Muscle layer of duodenum (tissue), 2 donors: ENCODE measurements around the gene GARIN3.

Experiments
- H3K27ac ChIP-seq: one replicate; pipeline ENCODE4 v1.7.0; 2013; ENCODE audit warnings: mild to moderate bottlenecking, low read length
- H3K27me3 ChIP-seq: one replicate; pipeline ENCODE4 v1.7.0; 2013; ENCODE audit warnings: low read depth, mild to moderate bottlenecking, control low read depth, low read length
- H3K36me3 ChIP-seq, 2 donors: one replicate each; pipeline ENCODE4 v1.7.0; 2013; ENCODE audit warnings: low read length in 2 of 2, control low read depth in 1 of 2, mild to moderate bottlenecking in 1 of 2; ENCODE audit not compliant: insufficient read depth in 2 of 2, control insufficient read depth in 1 of 2
- H3K4me1 ChIP-seq, 2 donors: one replicate each; pipeline ENCODE4 v1.7.0; 2013; ENCODE audit warnings: low read length in 2 of 2, mild to moderate bottlenecking in 2 of 2, control low read depth in 1 of 2, moderate library complexity in 1 of 2; ENCODE audit not compliant: insufficient read depth in 2 of 2, control insufficient read depth in 1 of 2
- H3K4me3 ChIP-seq, 2 donors: one replicate each; pipeline ENCODE4 v1.7.0; 2013; ENCODE audit warnings: low read length in 2 of 2, low read depth in 1 of 2, mild to moderate bottlenecking in 1 of 2
- H3K9me3 ChIP-seq, 2 donors: one replicate each; pipeline ENCODE4 v1.7.0; 2013; ENCODE audit warnings: low read length in 2 of 2, control low read depth in 1 of 2, mild to moderate bottlenecking in 1 of 2; ENCODE audit not compliant: control insufficient read depth in 1 of 2
- donor health status: healthy.

Gene GARIN3

DNA sequence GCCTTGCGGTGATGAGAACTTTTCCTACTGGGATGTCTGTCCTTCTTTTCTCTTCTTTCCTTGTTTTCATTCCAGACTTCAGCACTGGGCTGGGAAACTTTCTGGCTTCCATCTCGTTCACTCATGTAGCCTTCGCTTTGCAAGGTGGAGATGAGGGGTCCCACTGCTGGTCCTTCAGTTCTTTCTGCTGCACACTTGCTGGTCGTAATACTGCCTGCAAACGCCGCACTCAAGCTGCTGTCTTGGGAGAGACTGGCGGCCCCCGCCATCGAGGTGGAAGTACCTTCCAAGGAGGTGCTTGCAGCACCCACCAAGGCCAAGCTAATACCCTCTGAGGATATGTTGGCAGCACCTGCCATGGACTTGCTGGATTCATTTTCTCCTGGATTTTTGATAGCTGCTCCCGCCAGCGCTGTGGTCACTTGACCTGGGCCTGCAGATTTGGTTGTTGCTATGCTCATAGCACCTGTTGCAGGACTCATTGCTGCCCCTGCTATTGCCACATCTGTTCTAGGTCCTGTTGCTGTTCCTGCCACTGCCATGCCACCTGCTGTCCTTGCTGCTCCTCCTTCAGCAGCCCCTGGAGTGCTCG, 3.0 kb downstream of the GARIN3 start:
- Histone ChIP-seq H3K27me3 (no peaks in the 10 kb centered on the region), H3K9me3 (no peaks in the 10 kb centered on the region), H3K4me3 (no peak overlapping the region), H3K27ac (no peak overlapping the region), H3K4me1 (no peaks in the 10 kb centered on the region), H3K36me3 (no peaks in the 10 kb centered on the region)

DNA sequence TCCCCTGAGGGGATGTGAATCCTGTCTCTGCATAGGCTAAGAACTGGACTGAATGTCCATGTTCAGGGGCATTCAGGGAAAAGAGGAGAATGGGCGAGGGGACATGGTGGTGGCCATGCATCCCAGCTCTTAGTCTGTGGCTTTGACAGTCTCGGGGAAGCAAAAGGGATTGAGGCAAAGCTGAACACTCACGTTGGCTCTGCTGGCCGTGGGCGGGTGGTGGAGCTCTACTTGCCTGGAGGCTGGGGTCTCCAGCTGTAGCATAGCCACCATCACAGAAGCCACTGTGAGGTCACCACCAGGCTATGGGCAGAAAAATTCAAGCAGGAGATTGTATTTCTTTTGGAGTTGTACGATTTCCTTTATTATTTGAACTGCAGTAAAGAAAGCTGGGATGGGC, 4.1 kb downstream of the GARIN3 start:
- no peak overlapping the region for H3K4me3 ChIP-seq
- no peaks in the 10 kb centered on the region for H3K9me3 ChIP-seq
- H3K36me3 ChIP-seq: no peaks in the 10 kb centered on the region
- H3K27me3 ChIP-seq: no peaks in the 10 kb centered on the region
- no peak overlapping the region for H3K27ac ChIP-seq
- no peaks in the 10 kb centered on the region for H3K4me1 ChIP-seq

DNA sequence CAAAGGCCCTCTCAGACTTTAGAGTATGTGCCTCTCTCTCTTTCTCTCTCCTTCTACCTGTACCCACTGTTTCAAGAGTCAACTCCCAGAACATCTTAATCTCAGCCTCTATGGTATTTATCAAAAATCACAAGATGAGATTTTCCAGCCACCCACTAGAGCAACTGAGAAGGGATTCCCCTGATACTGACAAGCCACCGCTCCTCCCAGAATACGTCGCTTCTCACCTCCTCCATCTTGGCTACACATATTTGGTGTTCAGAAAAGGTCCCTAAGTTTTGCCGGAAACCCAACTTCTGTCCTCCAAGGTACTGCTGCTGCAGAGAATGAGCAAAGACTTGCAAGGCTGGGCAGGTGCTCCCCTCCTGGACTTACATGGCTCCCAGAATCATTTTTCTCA, 6.1 kb downstream of the GARIN3 start:
- Histone ChIP-seq H3K4me3 (no peak overlapping the region), H3K4me1 (no peaks in the 10 kb centered on the region), H3K9me3 (no peaks in the 10 kb centered on the region), H3K27me3 (no peaks in the 10 kb centered on the region), H3K27ac (no peak overlapping the region), H3K36me3 (no peaks in the 10 kb centered on the region)

DNA sequence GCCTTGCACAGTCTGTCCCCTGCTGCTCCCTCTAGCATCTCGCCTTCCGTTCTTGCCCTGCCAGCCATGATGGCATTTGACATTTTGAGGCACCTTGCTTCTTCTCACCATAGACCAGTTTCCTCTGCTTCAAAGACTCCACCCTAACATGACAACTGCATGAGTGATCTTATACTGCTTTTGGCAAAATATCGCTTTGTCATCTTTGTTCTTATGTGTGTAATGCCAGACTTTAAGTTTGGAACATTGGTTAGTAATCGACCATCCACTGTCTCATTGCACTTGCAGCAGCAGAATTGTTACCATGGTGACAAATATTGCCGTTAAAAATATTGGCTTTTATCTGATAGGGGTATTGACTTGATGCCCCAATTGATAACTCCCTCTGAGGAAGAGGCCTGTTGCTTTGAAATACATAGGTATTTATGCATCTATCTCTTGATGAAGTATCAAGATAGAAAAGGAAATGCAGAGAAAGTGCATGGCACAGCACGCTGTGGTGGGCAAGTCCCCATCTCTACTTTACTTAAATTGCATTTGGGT, 6.8 kb downstream of the GARIN3 start:
- no peak overlapping the region for H3K27ac ChIP-seq
- H3K4me3 ChIP-seq: no peak overlapping the region
- H3K4me1 ChIP-seq: no peaks in the 10 kb centered on the region
- no peaks in the 10 kb centered on the region for H3K36me3 ChIP-seq
- no peaks in the 10 kb centered on the region for H3K9me3 ChIP-seq
- H3K27me3 ChIP-seq: no peaks in the 10 kb centered on the region

DNA sequence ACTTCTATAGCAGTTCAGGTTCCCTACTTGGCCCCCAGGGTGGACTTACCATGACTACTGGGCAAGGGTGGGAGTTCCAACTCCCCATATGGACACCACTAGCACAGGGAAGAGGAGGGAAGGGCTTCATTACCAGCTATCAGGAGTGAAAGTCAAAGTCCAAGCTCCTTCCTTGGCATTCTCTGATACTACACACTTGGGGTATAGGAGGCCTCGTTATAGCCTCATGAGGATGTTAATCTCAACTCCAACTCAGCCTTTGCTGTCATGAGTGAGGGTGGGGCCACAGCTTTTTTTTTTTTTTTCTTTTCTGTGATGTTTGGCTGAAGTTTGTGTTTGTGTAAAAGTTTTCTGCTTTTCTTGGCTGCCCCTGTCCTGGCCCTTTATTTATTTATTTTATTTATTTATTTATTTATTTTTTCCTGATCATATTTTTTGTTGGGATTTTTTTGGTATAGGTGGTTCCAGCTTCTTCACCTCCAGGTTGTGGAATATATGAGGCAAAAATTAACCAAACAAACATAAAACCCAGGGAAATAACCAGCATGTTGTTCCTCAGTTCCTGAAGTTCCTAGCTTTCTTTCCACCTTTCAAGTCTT, 8.7 kb downstream of the GARIN3 start:
- Histone ChIP-seq H3K9me3 (no peaks in the 10 kb centered on the region), H3K27me3 (no peaks in the 10 kb centered on the region), H3K4me3 (no peak overlapping the region), H3K4me1 (no peaks in the 10 kb centered on the region), H3K27ac (no peak overlapping the region), H3K36me3 (no peaks in the 10 kb centered on the region)

DNA sequence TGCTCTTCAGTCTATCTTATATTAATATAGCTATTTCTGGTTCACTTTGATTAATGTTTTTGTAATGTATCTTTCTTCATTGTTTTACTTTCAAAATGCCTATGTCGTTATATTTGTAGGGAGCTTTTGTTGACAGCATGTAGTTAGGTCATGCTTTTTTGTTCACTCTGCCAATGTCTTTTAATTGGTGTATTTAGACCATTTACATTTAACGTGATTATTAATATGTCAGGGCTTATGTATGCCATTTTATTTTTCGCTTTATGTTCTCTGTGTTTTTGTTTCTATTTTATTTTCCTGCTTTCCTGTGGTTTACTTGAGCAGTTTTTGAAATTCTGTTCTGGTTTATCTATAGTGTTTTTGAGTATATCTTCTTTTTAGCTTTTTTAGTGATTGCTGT, 10.8 kb downstream of the GARIN3 start:
- Histone ChIP-seq H3K27ac (no peak overlapping the region), H3K27me3 (no peaks in the 10 kb centered on the region), H3K4me3 (no peak overlapping the region), H3K36me3 (no peaks in the 10 kb centered on the region), H3K4me1 (no peaks in the 10 kb centered on the region), H3K9me3 (no peaks in the 10 kb centered on the region)

DNA sequence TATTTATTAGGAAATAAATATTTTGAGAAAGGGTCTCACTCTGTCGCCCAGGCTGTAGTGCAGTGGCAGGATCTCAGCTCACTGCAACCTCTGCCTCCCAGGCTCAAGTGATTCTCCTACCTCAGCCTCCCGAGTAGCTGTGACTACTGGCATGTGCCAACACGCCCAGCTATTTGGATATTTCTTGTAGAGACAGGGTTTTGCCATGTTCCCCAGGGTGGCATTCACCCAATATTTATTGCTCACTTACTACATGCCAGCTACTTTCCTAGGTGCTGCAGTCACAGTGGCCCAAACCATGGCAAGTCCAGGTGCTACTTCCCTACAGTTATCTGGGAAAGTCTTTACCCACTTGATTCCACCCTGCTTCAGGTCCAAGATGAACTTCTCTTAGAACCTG, 15.1 kb downstream of the GARIN3 start:
- H3K27me3 ChIP-seq: no peaks in the 10 kb centered on the region
- no peaks in the 10 kb centered on the region for H3K36me3 ChIP-seq
- H3K4me1 ChIP-seq: peaks cover 0 to 3% of the 10 kb centered on the region in 2 donors
- no peaks in the 10 kb centered on the region for H3K9me3 ChIP-seq
- no peak overlapping the region for H3K4me3 ChIP-seq
- H3K27ac ChIP-seq: no peak overlapping the region

DNA sequence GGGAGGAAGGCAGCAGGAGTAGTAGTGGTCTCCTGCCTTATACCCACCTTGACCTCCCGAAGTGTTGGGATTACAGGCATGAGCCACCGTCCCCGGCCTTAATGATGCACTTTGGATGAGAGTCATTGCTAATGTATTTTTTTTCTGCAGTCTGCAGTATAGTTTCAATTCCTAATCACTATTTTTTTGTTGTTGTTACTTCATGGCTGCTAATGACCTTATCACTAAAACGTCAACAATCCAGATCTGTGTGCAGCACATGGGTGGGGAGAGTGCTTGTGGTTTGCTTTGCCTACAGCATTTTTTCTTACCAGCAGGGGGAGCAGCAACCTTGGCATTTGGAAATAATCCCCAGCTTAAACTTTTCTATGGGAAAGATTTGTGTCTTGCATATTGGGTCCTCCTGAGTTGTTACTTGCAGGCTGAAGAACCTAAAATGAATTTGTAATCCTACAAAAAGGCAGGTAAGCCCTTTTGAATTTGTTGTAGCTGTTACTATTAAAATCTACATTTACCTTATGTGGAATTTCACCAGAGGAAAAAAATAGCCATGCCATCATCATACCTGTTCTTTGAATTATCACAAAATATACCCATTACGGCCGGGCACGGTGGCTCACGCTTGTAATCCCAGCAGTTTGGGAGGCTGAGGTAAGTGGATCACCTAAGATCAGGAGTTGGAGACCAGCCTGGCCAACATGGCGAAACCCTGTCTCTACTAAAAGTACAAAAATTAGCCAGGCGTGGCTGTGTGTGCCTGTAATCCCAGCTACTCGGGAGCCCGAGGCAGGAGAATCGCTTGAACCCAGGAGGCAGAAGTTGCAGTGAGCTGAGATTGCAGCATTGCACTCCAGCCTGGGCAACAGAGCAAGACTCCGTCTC, 17.1 kb downstream of the GARIN3 start:
- Histone ChIP-seq H3K4me3 (no peak overlapping the region), H3K27ac (no peak overlapping the region), H3K36me3 (no peaks in the 10 kb centered on the region), H3K27me3 (no peaks in the 10 kb centered on the region), H3K4me1 (peaks cover 0 to 3% of the 10 kb centered on the region in 2 donors), H3K9me3 (no peaks in the 10 kb centered on the region)

DNA sequence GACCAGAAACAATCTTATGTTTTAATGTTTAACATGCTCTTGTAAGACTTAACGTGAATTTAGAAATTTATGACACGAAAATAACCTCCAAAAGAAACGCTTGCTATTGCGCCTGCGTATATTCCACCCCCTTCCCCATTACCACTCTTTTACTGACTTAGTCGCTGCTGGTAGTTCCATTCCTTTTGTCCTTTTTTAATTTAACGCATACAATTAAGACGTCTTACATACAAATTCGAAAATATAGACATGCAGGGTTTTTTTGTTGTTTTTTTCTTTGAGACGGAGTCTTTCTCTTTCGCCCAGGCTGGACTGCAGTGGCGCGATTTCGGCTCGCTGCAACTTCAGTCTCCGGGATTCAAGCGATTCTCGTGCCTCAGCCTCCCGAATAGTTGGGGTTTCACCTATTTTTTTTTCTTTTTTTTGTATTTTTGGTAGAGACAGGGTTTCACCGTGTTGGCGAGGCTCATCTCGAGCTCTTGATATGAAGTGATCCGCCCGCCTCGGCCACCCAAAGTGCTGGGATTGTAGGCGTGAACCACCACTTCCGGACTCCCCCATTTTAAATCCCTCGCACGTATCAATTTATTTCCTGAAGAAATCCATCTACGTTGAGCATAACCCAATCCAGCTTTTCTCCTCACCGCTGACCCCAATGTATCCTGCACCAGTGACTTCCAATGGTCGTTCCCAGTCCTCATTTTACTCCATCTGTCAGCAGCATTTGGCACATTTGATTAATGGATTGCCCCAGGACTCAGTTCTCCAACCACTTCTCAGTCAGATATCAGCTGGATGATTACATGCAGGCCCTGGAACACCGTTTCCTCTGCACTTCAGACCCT, 22.7 kb downstream of the GARIN3 start:
- H3K9me3 ChIP-seq: no peaks in the 10 kb centered on the region
- no peaks in the 10 kb centered on the region for H3K27me3 ChIP-seq
- H3K4me3 ChIP-seq: peak overlapping the region; percentile 91 to 93
- peaks cover 8 to 17% of the 10 kb centered on the region in 2 donors for H3K4me1 ChIP-seq
- H3K27ac ChIP-seq: peak overlapping the region; percentile 96
- peaks cover 5 to 9% of the 10 kb centered on the region in 2 donors for H3K36me3 ChIP-seq

DNA sequence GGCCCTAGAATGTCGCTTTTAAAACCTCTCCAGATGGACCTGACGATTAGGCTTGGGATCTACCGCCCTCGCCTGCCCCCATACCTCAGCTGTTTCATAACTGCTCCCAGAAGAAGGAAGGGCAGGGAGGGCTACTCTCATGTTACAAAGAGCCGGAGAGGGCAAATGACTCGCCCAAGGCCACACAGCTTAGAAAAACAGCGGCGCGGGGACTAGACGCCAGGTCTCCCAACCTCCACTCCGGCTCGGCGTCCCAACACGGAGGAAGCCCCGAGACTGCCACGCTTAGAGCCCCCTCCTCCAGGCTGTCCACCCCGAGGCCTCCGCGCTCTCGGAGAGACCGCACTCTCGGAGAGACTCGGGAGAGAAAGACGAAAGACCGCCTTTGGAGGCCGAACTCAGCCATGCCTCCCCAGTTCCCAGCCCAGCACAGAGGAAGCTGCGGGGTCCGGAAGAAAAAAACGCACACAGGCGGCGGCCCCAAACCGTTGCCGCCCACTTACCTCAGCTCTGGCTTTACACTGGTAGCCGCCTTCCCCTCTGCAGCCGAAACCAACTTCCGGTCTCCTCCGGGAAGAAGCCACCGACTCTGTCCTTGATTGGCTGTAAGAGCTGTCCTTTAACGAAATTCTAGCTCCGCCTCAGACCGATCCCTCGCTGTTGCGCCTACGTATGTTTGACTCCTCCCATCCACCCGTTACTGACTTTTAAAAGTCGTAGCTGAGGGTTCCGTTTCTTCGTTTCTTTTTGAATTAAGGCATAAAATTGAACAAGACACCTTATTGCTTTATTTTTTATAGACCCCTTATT, 23.5 kb downstream of the GARIN3 start, which contains the start of gene MED7:
Gene MED7 (minus strand): TSS at position 549 of the 810 bp plus-strand sequence. CDS start 3,434 bp downstream, outside the sequence.
- Histone ChIP-seq H3K27me3 (no peaks in the 10 kb centered on the region), H3K36me3 (peaks cover 14 to 16% of the 10 kb centered on the region in 2 donors), H3K9me3 (no peaks in the 10 kb centered on the region), H3K4me1 (peaks cover 8 to 17% of the 10 kb centered on the region in 2 donors), H3K4me3 (peak within 1 kb of the TSS; percentile 91 to 93), H3K27ac (peak within 1 kb of the TSS; percentile 96)
